Central memory CD8-positive, alpha-beta T cell (primary cell): ENCODE measurements around the gene EXOC6B.

Experiments
- ATAC-seq: fragments of 150-1000 bp; cut with Tn5 transposase; replicated peaks from 2 replicates; pipeline ENCODE4 v1.10.0; 2022; ENCODE audit warnings: mild to moderate bottlenecking, moderate FRiP score, moderate number of reproducible peaks; ENCODE audit not compliant: poor library complexity, severe bottlenecking; ENCODE audit errors: extremely low read depth
- DNase-seq, 2 donors: peaks; one replicate each; pipeline ENCODE4 v3.0.0; 2021; ENCODE audit warnings: low spot score in 2 of 2
- H3K27ac Mint-ChIP-seq: one replicate; pipeline ENCODE4 v1.8.0; 2022; ENCODE audit warnings: low read depth, mild to moderate bottlenecking, moderate library complexity, mixed read lengths
- H3K27me3 Mint-ChIP-seq: one replicate; pipeline ENCODE4 v1.8.0; 2022; ENCODE audit warnings: mixed read lengths
- H3K36me3 Mint-ChIP-seq: one replicate; pipeline ENCODE4 v1.8.0; 2022; ENCODE audit warnings: mild to moderate bottlenecking, moderate library complexity, mixed read lengths; ENCODE audit not compliant: insufficient read depth
- H3K4me1 Mint-ChIP-seq: one replicate; pipeline ENCODE4 v1.8.0; 2022; ENCODE audit warnings: mixed read lengths
- H3K4me3 Mint-ChIP-seq: one replicate; pipeline ENCODE4 v1.8.0; 2022; ENCODE audit warnings: mild to moderate bottlenecking, moderate library complexity, mixed read lengths
- H3K9me3 Mint-ChIP-seq: one replicate; pipeline ENCODE4 v1.8.0; 2022; ENCODE audit warnings: mixed read lengths

Gene EXOC6B

GRCh38 chr2:72350852-72351251 is 475.0 kb downstream of the EXOC6B start:
- Mint-ChIP-seq H3K36me3 (no peaks in the 10 kb centered on the region), H3K9me3 (no peaks in the 10 kb centered on the region), H3K4me3 (no peak overlapping the region), H3K27me3 (no peaks in the 10 kb centered on the region), H3K27ac (no peak overlapping the region), H3K4me1 (no peaks in the 10 kb centered on the region)
- DNase-seq = no peak
- no peak for ATAC-seq

- no peaks in the 10 kb centered on the region for H3K27me3 Mint-ChIP-seq
- ATAC-seq = no peak
- H3K9me3 Mint-ChIP-seq = peaks cover 6% of the 10 kb centered on the region
- H3K4me3 Mint-ChIP-seq = no peak overlapping the region
- DNase-seq = no peak
- H3K36me3 Mint-ChIP-seq = peaks cover 2% of the 10 kb centered on the region
- no peaks in the 10 kb centered on the region for H3K4me1 Mint-ChIP-seq
- H3K27ac Mint-ChIP-seq = no peak overlapping the region
Observed at GRCh38 chr2:72349016-72349415, 476.8 kb downstream of the EXOC6B start.

- peaks cover 6% of the 10 kb centered on the region for H3K9me3 Mint-ChIP-seq
- H3K36me3 Mint-ChIP-seq = peaks cover 2% of the 10 kb centered on the region
- no peak overlapping the region for H3K27ac Mint-ChIP-seq
- H3K27me3 Mint-ChIP-seq = no peaks in the 10 kb centered on the region
- H3K4me3 Mint-ChIP-seq = no peak overlapping the region
- no peaks in the 10 kb centered on the region for H3K4me1 Mint-ChIP-seq
- DNase-seq = no peak
- no peak for ATAC-seq
Observed at GRCh38 chr2:72347081-72347480, 478.8 kb downstream of the EXOC6B start.

- no peak for ATAC-seq
- H3K36me3 Mint-ChIP-seq = peaks cover 2% of the 10 kb centered on the region
- no peaks in the 10 kb centered on the region for H3K4me1 Mint-ChIP-seq
- H3K27ac Mint-ChIP-seq = no peak overlapping the region
- H3K4me3 Mint-ChIP-seq = no peak overlapping the region
- H3K9me3 Mint-ChIP-seq = peaks cover 6% of the 10 kb centered on the region
- H3K27me3 Mint-ChIP-seq = no peaks in the 10 kb centered on the region
- no peak for DNase-seq
Observed at GRCh38 chr2:72341639-72342038, 484.2 kb downstream of the EXOC6B start.

GRCh38 chr2:72340665-72341064 is 485.2 kb downstream of the EXOC6B start:
- no peak for ATAC-seq
- Mint-ChIP-seq H3K4me3 (no peak overlapping the region), H3K4me1 (no peaks in the 10 kb centered on the region), H3K36me3 (peaks cover 2% of the 10 kb centered on the region), H3K27ac (no peak overlapping the region), H3K27me3 (no peaks in the 10 kb centered on the region), H3K9me3 (peaks cover 6% of the 10 kb centered on the region)
- no peak for DNase-seq

- ATAC-seq (no peak), DNase-seq (no peak)
- Mint-ChIP-seq H3K27ac (no peak overlapping the region), H3K4me3 (no peak overlapping the region), H3K9me3 (no peaks in the 10 kb centered on the region), H3K4me1 (no peaks in the 10 kb centered on the region), H3K27me3 (no peaks in the 10 kb centered on the region), H3K36me3 (no peaks in the 10 kb centered on the region)
Observed at GRCh38 chr2:72338076-72338475, 487.8 kb downstream of the EXOC6B start.

GRCh38 chr2:72332720-72333119 is 493.1 kb downstream of the EXOC6B start:
- Mint-ChIP-seq H3K27ac (no peak overlapping the region), H3K36me3 (no peaks in the 10 kb centered on the region), H3K4me3 (no peak overlapping the region), H3K4me1 (no peaks in the 10 kb centered on the region), H3K27me3 (no peaks in the 10 kb centered on the region), H3K9me3 (no peaks in the 10 kb centered on the region)
- DNase-seq = no peak
- ATAC-seq = no peak

- Mint-ChIP-seq H3K27ac (no peak overlapping the region), H3K36me3 (no peaks in the 10 kb centered on the region), H3K9me3 (no peaks in the 10 kb centered on the region), H3K27me3 (no peaks in the 10 kb centered on the region), H3K4me3 (no peak overlapping the region), H3K4me1 (no peaks in the 10 kb centered on the region)
- DNase-seq = no peak
- ATAC-seq = no peak
Observed at GRCh38 chr2:72330652-72331051, 495.2 kb downstream of the EXOC6B start.

- no peaks in the 10 kb centered on the region for H3K36me3 Mint-ChIP-seq
- DNase-seq = no peak
- no peak overlapping the region for H3K27ac Mint-ChIP-seq
- no peaks in the 10 kb centered on the region for H3K9me3 Mint-ChIP-seq
- no peak for ATAC-seq
- no peaks in the 10 kb centered on the region for H3K4me1 Mint-ChIP-seq
- no peak overlapping the region for H3K4me3 Mint-ChIP-seq
- no peaks in the 10 kb centered on the region for H3K27me3 Mint-ChIP-seq
Observed at GRCh38 chr2:72326759-72327158, 499.1 kb downstream of the EXOC6B start.

GRCh38 chr2:72325592-72326422 is 500.0 kb downstream of the EXOC6B start:
- H3K4me3 Mint-ChIP-seq = no peak overlapping the region
- no peaks in the 10 kb centered on the region for H3K9me3 Mint-ChIP-seq
- DNase-seq = no peak
- no peaks in the 10 kb centered on the region for H3K4me1 Mint-ChIP-seq
- H3K27ac Mint-ChIP-seq = no peak overlapping the region
- no peak for ATAC-seq
- no peaks in the 10 kb centered on the region for H3K36me3 Mint-ChIP-seq
- H3K27me3 Mint-ChIP-seq = no peaks in the 10 kb centered on the region

- DNase-seq = no peak
- ATAC-seq = no peak
- no peak overlapping the region for H3K4me3 Mint-ChIP-seq
- H3K36me3 Mint-ChIP-seq = no peaks in the 10 kb centered on the region
- H3K27me3 Mint-ChIP-seq = no peaks in the 10 kb centered on the region
- H3K4me1 Mint-ChIP-seq = no peaks in the 10 kb centered on the region
- no peak overlapping the region for H3K27ac Mint-ChIP-seq
- no peaks in the 10 kb centered on the region for H3K9me3 Mint-ChIP-seq
Observed at GRCh38 chr2:72316774-72317173, 509.1 kb downstream of the EXOC6B start.

- no peak overlapping the region for H3K27ac Mint-ChIP-seq
- no peak for DNase-seq
- H3K27me3 Mint-ChIP-seq = no peaks in the 10 kb centered on the region
- H3K4me1 Mint-ChIP-seq = no peaks in the 10 kb centered on the region
- no peak for ATAC-seq
- H3K36me3 Mint-ChIP-seq = peaks cover 2% of the 10 kb centered on the region
- peaks cover 12% of the 10 kb centered on the region for H3K9me3 Mint-ChIP-seq
- no peak overlapping the region for H3K4me3 Mint-ChIP-seq
Observed at GRCh38 chr2:72300147-72300684, 525.6 kb downstream of the EXOC6B start.

- ATAC-seq (no peak), DNase-seq (no peak)
- Mint-ChIP-seq H3K27me3 (no peaks in the 10 kb centered on the region), H3K4me1 (no peaks in the 10 kb centered on the region), H3K27ac (no peak overlapping the region), H3K9me3 (no peaks in the 10 kb centered on the region), H3K4me3 (no peak overlapping the region), H3K36me3 (no peaks in the 10 kb centered on the region)
Observed at GRCh38 chr2:72293620-72294019, 532.2 kb downstream of the EXOC6B start.
